HEK293T (cell line): ENCODE measurements around the gene MAP3K20.
"Not testable (repeated sequence)": the region's sequence is repeated elsewhere in the genome, so short reads cannot be mapped to it uniquely, and the experiment has no call there.

Source experiments
- CTCF ChIA-PET: fragments of 350-600 bp; formaldehyde crosslinking; extraction: SDS; loops from one replicate; lab custom pipeline; 2021; ENCODE audit warnings: antibody characterized with exemption, inconsistent platforms; lab: Yijun Ruan, JAX
- POLR2A ChIA-PET: fragments of 350-600 bp; formaldehyde crosslinking; extraction: SDS; loops from one replicate; lab custom pipeline; 2020; ENCODE audit warnings: antibody characterized with exemption, inconsistent platforms; lab: Yijun Ruan, JAX
- DNase-seq: peaks from one replicate; pipeline ENCODE4 v3.0.0; 2012; ENCODE audit warnings: mixed read lengths; ENCODE audit errors: extremely low spot score
- ARNT ChIP-seq: fragments of 450-650 bp; IDR thresholded peaks from 2 replicates; pipeline ENCODE4 v1.6.1; 2017; ENCODE audit warnings: mild to moderate bottlenecking
- BHLHE40 ChIP-seq: fragments of 450-650 bp; IDR thresholded peaks from 2 replicates; pipeline ENCODE4 v1.6.1; 2016; ENCODE audit warnings: mild to moderate bottlenecking, moderate library complexity, borderline replicate concordance
- CTBP1 ChIP-seq: fragments of 450-650 bp; IDR thresholded peaks from 2 replicates; pipeline ENCODE4 v1.6.1; 2016; ENCODE audit warnings: borderline replicate concordance
- ELF4 ChIP-seq: fragments of 450-650 bp; IDR thresholded peaks from 2 replicates; pipeline ENCODE4 v1.6.1; 2017; ENCODE audit warnings: antibody characterized with exemption
- FOXA1 ChIP-seq: fragments of 450-650 bp; IDR thresholded peaks from 2 replicates; pipeline ENCODE4 v1.6.1; 2016; ENCODE audit warnings: mild to moderate bottlenecking
- FOXK2 ChIP-seq: fragments of 450-650 bp; IDR thresholded peaks from 2 replicates; pipeline ENCODE4 v1.6.1; 2016; ENCODE audit warnings: mild to moderate bottlenecking
- FOXM1 ChIP-seq: fragments of 450-650 bp; IDR thresholded peaks from 2 replicates; pipeline ENCODE4 v1.6.1; 2017; ENCODE audit warnings: mild to moderate bottlenecking, borderline replicate concordance
- HDGF ChIP-seq: fragments of 450-650 bp; IDR thresholded peaks from 2 replicates; pipeline ENCODE4 v1.6.1; 2017; ENCODE audit warnings: antibody characterized with exemption, borderline replicate concordance
- L3MBTL2 ChIP-seq: fragments of 450-650 bp; conservative IDR thresholded peaks from 2 replicates; pipeline ENCODE4 v1.6.1; 2016; ENCODE audit warnings: mild to moderate bottlenecking
- LEF1 ChIP-seq: fragments of 450-650 bp; IDR thresholded peaks from 2 replicates; pipeline ENCODE4 v1.6.1; 2017; ENCODE audit warnings: mild to moderate bottlenecking, borderline replicate concordance
- NFRKB ChIP-seq: fragments of 450-650 bp; IDR thresholded peaks from 2 replicates; pipeline ENCODE4 v1.6.1; 2016; ENCODE audit warnings: mild to moderate bottlenecking, moderate library complexity
- PKNOX1 ChIP-seq: fragments of 450-650 bp; IDR thresholded peaks from 2 replicates; pipeline ENCODE4 v1.6.1; 2016
- SP1 ChIP-seq: fragments of 450-650 bp; IDR thresholded peaks from 2 replicates; pipeline ENCODE4 v1.6.1; 2017
- SUZ12 ChIP-seq: fragments of 450-650 bp; IDR thresholded peaks from 2 replicates; pipeline ENCODE4 v1.6.1; 2016; ENCODE audit warnings: mild to moderate bottlenecking
- TARDBP ChIP-seq: fragments of 450-650 bp; IDR thresholded peaks from 2 replicates; pipeline ENCODE4 v1.6.1; 2016
- ZNF384 ChIP-seq: fragments of 450-650 bp; IDR thresholded peaks from 2 replicates; pipeline ENCODE4 v1.6.1; 2016

MAP3K20 gene

GRCh38 chr2:173165443-173166238 is 90.0 kb downstream of the MAP3K20 start:
- ChIA-PET CTCF (no interaction called here), POLR2A (no interaction called here)
- no peak for TF ChIP-seq NFRKB
- TF ChIP-seq FOXA1, result no peak
- TF ChIP-seq ELF4, result no peak
- TF ChIP-seq ZNF384, result no peak
- TF ChIP-seq FOXM1, result no peak
- TF ChIP-seq BHLHE40, result no peak
- no peak for TF ChIP-seq HDGF
- TF ChIP-seq ARNT, result no peak
- TF ChIP-seq TARDBP, result no peak
- TF ChIP-seq CTBP1, result no peak
- TF ChIP-seq FOXK2, result no peak
- TF ChIP-seq LEF1, result no peak
- TF ChIP-seq L3MBTL2, result no peak
- no peak for TF ChIP-seq PKNOX1
- TF ChIP-seq SP1, result no peak
- TF ChIP-seq SUZ12, result no peak
- no peak for DNase-seq

- ChIA-PET POLR2A (no interaction called here), CTCF (interaction anchor here (1.2 kb wide), 1 partner anchor 144 kb away, joined by 4 read pairs; no protein-coding TSS in a partner anchor)
- DNase-seq, result no peak
- TF ChIP-seq CTBP1 (no peak), FOXM1 (no peak), ZNF384 (no peak), FOXK2 (no peak), FOXA1 (no peak), BHLHE40 (no peak), ARNT (no peak), TARDBP (no peak), NFRKB (no peak), SP1 (no peak), HDGF (no peak), PKNOX1 (no peak), LEF1 (no peak), SUZ12 (no peak), ELF4 (no peak), L3MBTL2 (no peak)
Observed at GRCh38 chr2:173171321-173171720, 95.7 kb downstream of the MAP3K20 start.

GRCh38 chr2:173171924-173172643 is 96.4 kb downstream of the MAP3K20 start:
- ChIA-PET POLR2A (no interaction called here), CTCF (interaction anchor here (0.6 to 1.2 kb wide), 2 partner anchors 43 to 145 kb away, joined by 4 read pairs; no protein-coding TSS in a partner anchor)
- no peak for DNase-seq
- TF ChIP-seq CTBP1 (no peak), FOXM1 (no peak), FOXA1 (no peak), L3MBTL2 (no peak), LEF1 (no peak), ARNT (no peak), ELF4 (no peak), SP1 (no peak), HDGF (no peak), ZNF384 (0 out of 2 replicates have a peak, but pooled peaks have one; percentile 20), FOXK2 (no peak), PKNOX1 (peak; percentile 57), NFRKB (no peak), SUZ12 (no peak)

GRCh38 chr2:173174339-173174738 is 98.7 kb downstream of the MAP3K20 start:
- CTCF ChIA-PET, DNase-seq, POLR2A ChIA-PET: not testable (repeated sequence)

- ChIA-PET POLR2A (no interaction called here), CTCF (no interaction called here)
- no peak for TF ChIP-seq ELF4
- no peak for DNase-seq
Observed at GRCh38 chr2:173175222-173175621, 99.6 kb downstream of the MAP3K20 start.

GRCh38 chr2:173181982-173182381 is 106.3 kb downstream of the MAP3K20 start:
- POLR2A ChIA-PET, result no interaction called here

More at GRCh38 chr2:173181982-173182381, 106.3 kb downstream of the MAP3K20 start:
- CTCF ChIA-PET, result interaction anchor here (1.0 kb wide), 1 partner anchor 28 kb away, joined by 5 read pairs; no protein-coding TSS in a partner anchor
- DNase-seq, result no peak
- TF ChIP-seq NFRKB, result no peak
- no peak for TF ChIP-seq HDGF
- no peak for TF ChIP-seq FOXA1
- no peak for TF ChIP-seq ARNT
- no peak for TF ChIP-seq FOXK2
- TF ChIP-seq PKNOX1, result no peak
- no peak for TF ChIP-seq FOXM1
- TF ChIP-seq SUZ12, result no peak
- TF ChIP-seq L3MBTL2, result no peak
- TF ChIP-seq CTBP1, result no peak
- no peak for TF ChIP-seq BHLHE40
- no peak for TF ChIP-seq TARDBP
- TF ChIP-seq ZNF384, result no peak
- no peak for TF ChIP-seq SP1
- TF ChIP-seq LEF1, result no peak
- no peak for TF ChIP-seq ELF4
